Spleen (tissue), 11 donors: ENCODE measurements around the gene TAS1R3. TPM values are rescaled to one million over a fixed set of nuclear protein-coding genes. Genes with fewer than 3 reads are reported as not detected.

Experiments
- DNase-seq: peaks from one replicate; pipeline ENCODE4 v3.0.0-alpha.2; 2020
- H3K27ac ChIP-seq, 8 donors: fragments of 200-600 bp; sonication (generic) in 7 of 8; 1 replicate in 4 of 8; 2 replicates in 4 of 8; pipeline versions ENCODE4 v1.5.0 to v1.8.0; 2016 to 2021; ENCODE audit warnings: inconsistent platforms in 4 of 8, mild to moderate bottlenecking in 4 of 8, moderate library complexity in 1 of 8
- H3K27me3 ChIP-seq, 7 donors: fragments of 200-600 bp; sonication (generic) in 6 of 7; replicated peaks in 1 of 7; 1 replicate in 4 of 7; 2 replicates in 3 of 7; pipeline versions ENCODE4 v1.5.0 to v1.8.0; 2016 to 2021; ENCODE audit warnings: inconsistent platforms in 3 of 7, mild to moderate bottlenecking in 1 of 7
- H3K36me3 ChIP-seq, 6 donors: fragments of 200-600 bp; sonication (generic) in 5 of 6; 1 replicate in 4 of 6; 2 replicates in 2 of 6; pipeline versions ENCODE4 v1.5.0 to v1.8.0; 2016 to 2021; ENCODE audit warnings: inconsistent platforms in 2 of 6
- H3K4me1 ChIP-seq, 6 donors: fragments of 200-600 bp; sonication (generic) in 5 of 6; 1 replicate in 3 of 6; 2 replicates in 3 of 6; pipeline versions ENCODE4 v1.5.0 to v1.8.0; 2016 to 2021; ENCODE audit warnings: inconsistent platforms in 3 of 6
- H3K4me3 ChIP-seq, 8 donors: fragments of 200-600 bp; sonication (generic) in 7 of 8; 1 replicate in 4 of 8; 2 replicates in 4 of 8; pipeline versions ENCODE4 v1.5.0 to v1.8.0; 2016 to 2021; ENCODE audit warnings: inconsistent platforms in 4 of 8, mild to moderate bottlenecking in 4 of 8, moderate library complexity in 2 of 8
- H3K9me3 ChIP-seq, 8 donors: fragments of 200-600 bp; sonication (generic) in 7 of 8; 1 replicate in 4 of 8; 2 replicates in 4 of 8; pipeline versions ENCODE4 v1.5.0 to v1.8.0; 2016 to 2021; ENCODE audit warnings: inconsistent platforms in 4 of 8
- CTCF ChIP-seq, 11 experiments: fragments of 200-600 bp in 7 of 11; fragments of 450-650 bp in 4 of 11; sonication (generic) in 4 of 11; IDR thresholded peaks in 8 of 11; conservative IDR thresholded peaks in 3 of 11; 1 replicate in 7 of 11; 2 replicates in 4 of 11; pipeline versions ENCODE4 v1.4.0 to v1.8.0; 2016 to 2021; ENCODE audit warnings: antibody characterized with exemption in 11 of 11, inconsistent platforms in 4 of 11, mild to moderate bottlenecking in 1 of 11
- POLR2A ChIP-seq, 3 donors: fragments of 450-650 bp; IDR thresholded peaks; one replicate each; pipeline ENCODE4 v1.5.1; 2017; ENCODE audit warnings: antibody characterized with exemption in 3 of 3, mild to moderate bottlenecking in 1 of 3
- POLR2AphosphoS5 ChIP-seq, 3 donors: sonication (generic); formaldehyde crosslinking; IDR thresholded peaks; one replicate each; pipeline ENCODE4 v1.5.1; 2017; ENCODE audit warnings: antibody characterized with exemption in 3 of 3
- WGBS, 5 donors: extraction: QIAGEN DNeasy Blood & Tissue Kit in 3 of 5; methylation state at CpG; one replicate each; pipeline versions ENCODE4 v1.1.5 to v1.1.7; 2013 to 2018; 5-methylcytosine and 5-hydroxymethylcytosine counted together
- intact Hi-C: fragments of 100-400 bp; cut with DNase I; formaldehyde crosslinking; loops from one replicate; pipeline ENCODE4 v1.15.0; 2023; ENCODE audit warnings: low total_unique reads
- polyA plus RNA-seq, 3 donors: library from polyadenylated mRNA; stranded (reverse); fragments of 200-250 nt; gene quantifications; one replicate each; pipeline ENCODE4 v1.2.1, GENCODE V29; 2013
- total RNA-seq, 7 donors: library from RNA; depleted of rRNA in 3 of 7; stranded (reverse); fragments of >200 nt in 3 of 7; fragmentation: NEBNext Ultra II Directional in 4 of 7; extraction: Animal tissue kit (Norgen Biotek cat#: 25700) in 4 of 7; gene quantifications; one replicate each; pipeline versions ENCODE4 v1.1.0 to v1.2.1, GENCODE V29; 2016 to 2021
- donor health status: healthy with polysubstance abuse.
- donor health status: DM: no; HTN: no; CAD: no; lungs with moderate emphysema.
- donor health status: DM: no; HTN: no; CAD: no.
- donor health status: Bipolar disorder and iron deficiency.
- donor health status: healthy.
- donor health status: DM: no; HTN: no; CAD: no.
- donor health status: DM: yes; HTN: yes; CAD: no.

Gene TAS1R3
- total and polyA plus RNA-seq, 10 donors = 0.23 to 5.9 (median 2.2) TPM

- Histone ChIP-seq H3K27ac (peak overlapping the region; percentile 58 to 99 (median 71)), H3K27me3 (no peaks in the 10 kb centered on the region), H3K9me3 (no peaks in the 10 kb centered on the region), H3K4me3 (peak overlapping the region in 6 of 8 donors; percentile 5 to 97 (median 86)), H3K4me1 (peaks cover 36 to 59% (median 46%) of the 10 kb centered on the region in 6 donors), H3K36me3 (peaks cover 0 to 2% (median 0%) of the 10 kb centered on the region in 6 donors)
- 35 to 56% (median 45%) methylated on average over 6 to 29 of the region's 29 CpGs for WGBS, 5 donors
- TF ChIP-seq POLR2AphosphoS5 (IDR thresholded peaks at IDR 0.05) = peak in 2 of 3 donors; percentile 17 to 31
- TF ChIP-seq CTCF (IDR thresholded peaks at IDR 0.05 in 8 of 11, conservative IDR thresholded peaks at IDR 0.05 in 3 of 11) = no peak
- intact Hi-C loops = no loop called here
- DNase-seq = no peak
These were observed 26.5 kb upstream of the TAS1R3 start for GRCh38 chr1:1304331-1305299.

GRCh38 chr1:1305300-1306069, 25.6 kb upstream of the TAS1R3 start:
- peak overlapping the region in 7 of 8 donors; percentile 5 to 97 (median 84) for H3K4me3 ChIP-seq
- peaks cover 0 to 9% (median 0%) of the 10 kb centered on the region in 6 donors for H3K36me3 ChIP-seq
- TF ChIP-seq POLR2A (IDR thresholded peaks at IDR 0.05) = no peak
- peak in 2 of 3 donors; percentile 65 to 68 for TF ChIP-seq POLR2AphosphoS5 (IDR thresholded peaks at IDR 0.05)
- TF ChIP-seq CTCF (IDR thresholded peaks at IDR 0.05 in 8 of 11, conservative IDR thresholded peaks at IDR 0.05 in 3 of 11) = peak in 3 of 11 experiments; percentile 2 to 32 (median 9)
- intact Hi-C loops = no loop called here
- DNase-seq = peak; percentile 90
- peak overlapping the region; percentile 58 to 99 (median 71) for H3K27ac ChIP-seq
- 10 to 19% (median 14%) methylated on average over 15 to 25 of the region's 25 CpGs for WGBS, 5 donors
- H3K27me3 ChIP-seq = no peaks in the 10 kb centered on the region
- peaks cover 40 to 67% (median 54%) of the 10 kb centered on the region in 6 donors for H3K4me1 ChIP-seq
- no peaks in the 10 kb centered on the region for H3K9me3 ChIP-seq

- H3K27ac ChIP-seq = peak overlapping the region in 6 of 8 donors; percentile 64 to 99 (median 79)
- intact Hi-C loops = no loop called here
- peaks cover 0 to 16% (median 5%) of the 10 kb centered on the region in 6 donors for H3K36me3 ChIP-seq
- H3K27me3 ChIP-seq = no peaks in the 10 kb centered on the region
- TF ChIP-seq CTCF (IDR thresholded peaks at IDR 0.05 in 8 of 11, conservative IDR thresholded peaks at IDR 0.05 in 3 of 11) (peak in 1 of 11 experiments; percentile 10), POLR2AphosphoS5 (IDR thresholded peaks at IDR 0.05) (no peak)
- 15 to 48% (median 37%) methylated on average over 7 to 11 of the region's 11 CpGs for WGBS, 5 donors
- no peak for DNase-seq
- peak overlapping the region in 7 of 8 donors; percentile 82 to 97 (median 87) for H3K4me3 ChIP-seq
- no peaks in the 10 kb centered on the region for H3K9me3 ChIP-seq
- H3K4me1 ChIP-seq = peaks cover 40 to 74% (median 54%) of the 10 kb centered on the region in 6 donors
These were observed 24.9 kb upstream of the TAS1R3 start for GRCh38 chr1:1306070-1306660.
